CD14-positive monocyte (primary cell): ENCODE measurements around the gene UNCX. TPM values are rescaled to one million over a fixed set of nuclear protein-coding genes. Genes with fewer than 3 reads are reported as not detected.
A peak's percentile ranks its signal among the peaks of the same experiment; 100 is the strongest.

ENCODE experiments used
- DNase-seq, 3 donors: peaks; one replicate each; pipeline ENCODE4 v3.0.0-alpha.2; 2011 to 2022
- H2AFZ ChIP-seq: 2 replicates; pipeline ENCODE4 v1.6.0; 2012; ENCODE audit warnings: mild to moderate bottlenecking, low read depth, low read length, inconsistent platforms; ENCODE audit not compliant: insufficient read depth, poor library complexity, severe bottlenecking
- H3K27ac ChIP-seq, 2 donors: 1 replicate in 1 of 2; 2 replicates in 1 of 2; pipeline ENCODE4 v1.5.1; 2012 to 2013; ENCODE audit warnings: low read length in 2 of 2, control low read depth in 1 of 2, inconsistent platforms in 1 of 2, low read depth in 1 of 2, mild to moderate bottlenecking in 1 of 2
- H3K27me3 ChIP-seq, 2 donors: one replicate each; pipeline versions ENCODE4 v1.6.0 to v1.6.1; 2011 to 2013; ENCODE audit warnings: low read length in 2 of 2; ENCODE audit not compliant: control insufficient read depth in 2 of 2, insufficient read depth in 2 of 2
- H3K36me3 ChIP-seq, 2 donors: replicated peaks in 1 of 2; 1 replicate in 1 of 2; 2 replicates in 1 of 2; pipeline versions ENCODE4 v1.5.1 to v1.6.1; 2012 to 2013; ENCODE audit warnings: low read length in 2 of 2, control low read depth in 1 of 2, inconsistent platforms in 1 of 2, mild to moderate bottlenecking in 1 of 2; ENCODE audit not compliant: insufficient read depth in 2 of 2, control insufficient read depth in 1 of 2
- H3K4me1 ChIP-seq, 2 donors: 1 replicate in 1 of 2; 2 replicates in 1 of 2; pipeline versions ENCODE4 v1.5.1 to v1.6.1; 2012 to 2013; ENCODE audit warnings: low read length in 2 of 2, control low read depth in 1 of 2, inconsistent platforms in 1 of 2, mild to moderate bottlenecking in 1 of 2, moderate library complexity in 1 of 2; ENCODE audit not compliant: insufficient read depth in 2 of 2, control insufficient read depth in 1 of 2
- H3K4me2 ChIP-seq: replicated peaks from 2 replicates; pipeline ENCODE3; 2012; ENCODE audit warnings: low read length, moderate library complexity, mild to moderate bottlenecking; ENCODE audit not compliant: poor library complexity, severe bottlenecking; ENCODE audit errors: extremely low read depth
- H3K4me3 ChIP-seq, 3 experiments: fragments of 200-600 bp in 1 of 3; sonication (generic) in 1 of 3; replicated peaks in 1 of 3; 1 replicate in 2 of 3; 2 replicates in 1 of 3; pipeline ENCODE4 v1.5.1; 2011 to 2013; ENCODE audit warnings: low read length in 3 of 3, mild to moderate bottlenecking in 3 of 3, control low read depth in 2 of 3, low read depth in 2 of 3, inconsistent platforms in 1 of 3, moderate library complexity in 1 of 3
- H3K79me2 ChIP-seq: 2 replicates; pipeline ENCODE4 v1.6.0; 2012; ENCODE audit warnings: mild to moderate bottlenecking, control low read depth, inconsistent platforms, low read length, moderate library complexity; ENCODE audit not compliant: insufficient read depth
- H3K9ac ChIP-seq: 2 replicates; pipeline ENCODE4 v1.6.0; 2017; ENCODE audit warnings: low read length, mild to moderate bottlenecking; ENCODE audit not compliant: insufficient read depth, poor library complexity, severe bottlenecking
- H3K9me3 ChIP-seq, 2 donors: replicated peaks in 1 of 2; 1 replicate in 1 of 2; 2 replicates in 1 of 2; pipeline versions ENCODE4 v1.5.1 to v1.6.1; 2012 to 2013; ENCODE audit warnings: low read length in 2 of 2, control low read depth in 1 of 2; ENCODE audit not compliant: control insufficient read depth in 1 of 2, insufficient read depth in 1 of 2
- H4K20me1 ChIP-seq: 2 replicates; pipeline ENCODE4 v1.6.0; 2012; ENCODE audit warnings: mild to moderate bottlenecking, low read length, control low read depth, moderate library complexity; ENCODE audit not compliant: insufficient read depth
- H3K27ac Mint-ChIP-seq, 7 donors: one replicate each; pipeline ENCODE4 v1.8.0; 2020; ENCODE audit warnings: mild to moderate bottlenecking in 7 of 7, mixed read lengths in 7 of 7, moderate library complexity in 6 of 7, inconsistent platforms in 2 of 7
- H3K27me3 Mint-ChIP-seq, 3 donors: one replicate each; pipeline ENCODE4 v1.8.0; 2021 to 2022; ENCODE audit warnings: low read depth in 3 of 3, mild to moderate bottlenecking in 3 of 3, mixed read lengths in 3 of 3, moderate library complexity in 3 of 3, inconsistent platforms in 1 of 3
- H3K36me3 Mint-ChIP-seq, 2 donors: one replicate each; pipeline ENCODE4 v1.8.0; 2020; ENCODE audit warnings: mixed read lengths in 2 of 2, inconsistent platforms in 1 of 2, mild to moderate bottlenecking in 1 of 2
- H3K4me1 Mint-ChIP-seq: one replicate; pipeline ENCODE4 v1.8.0; 2020; ENCODE audit warnings: mild to moderate bottlenecking, mixed read lengths
- H3K4me3 Mint-ChIP-seq, 2 donors: one replicate each; pipeline ENCODE4 v1.8.0; 2020; ENCODE audit warnings: mild to moderate bottlenecking in 2 of 2, mixed read lengths in 2 of 2, moderate library complexity in 1 of 2
- H3K9me3 Mint-ChIP-seq, 7 donors: one replicate each; pipeline ENCODE4 v1.8.0; 2020 to 2022; ENCODE audit warnings: mixed read lengths in 7 of 7, mild to moderate bottlenecking in 6 of 7, moderate library complexity in 6 of 7, inconsistent platforms in 2 of 7
- WGBS: methylation state at CpG from one replicate; pipeline ENCODE4 v1.1.5; 2013; ENCODE audit warnings: missing lambda C conversion rate; ENCODE audit not compliant: insufficient coverage; 5-methylcytosine and 5-hydroxymethylcytosine counted together
- intact Hi-C, 2 donors: fragments of 100-400 bp; cut with micrococcal nuclease; formaldehyde crosslinking; loops; one replicate each; pipeline versions ENCODE4 v1.15.0 to v1.15.1; 2023
- polyA plus RNA-seq, 3 donors: library from polyadenylated mRNA; depleted of rRNA in 1 of 3; unstranded in 2 of 3; stranded (reverse) in 1 of 3; fragments of 300-500 nt in 2 of 3; fragments of >200 nt in 1 of 3; fragmentation: Illumina TruSeq in 2 of 3; gene quantifications; 1 replicate in 2 of 3; 2 replicates in 1 of 3; pipeline ENCODE4 v1.2.3, GENCODE V29; 2012 to 2021
- TF ChIP-seq, protein P1 (sequence below): fragments of 200-600 bp; IDR thresholded peaks from one replicate; pipeline ENCODE4 v1.8.0; 2022; ENCODE audit warnings: antibody characterized with exemption, mild to moderate bottlenecking

UNCX gene
- polyA plus RNA-seq, 3 donors, result not detected

DNA sequence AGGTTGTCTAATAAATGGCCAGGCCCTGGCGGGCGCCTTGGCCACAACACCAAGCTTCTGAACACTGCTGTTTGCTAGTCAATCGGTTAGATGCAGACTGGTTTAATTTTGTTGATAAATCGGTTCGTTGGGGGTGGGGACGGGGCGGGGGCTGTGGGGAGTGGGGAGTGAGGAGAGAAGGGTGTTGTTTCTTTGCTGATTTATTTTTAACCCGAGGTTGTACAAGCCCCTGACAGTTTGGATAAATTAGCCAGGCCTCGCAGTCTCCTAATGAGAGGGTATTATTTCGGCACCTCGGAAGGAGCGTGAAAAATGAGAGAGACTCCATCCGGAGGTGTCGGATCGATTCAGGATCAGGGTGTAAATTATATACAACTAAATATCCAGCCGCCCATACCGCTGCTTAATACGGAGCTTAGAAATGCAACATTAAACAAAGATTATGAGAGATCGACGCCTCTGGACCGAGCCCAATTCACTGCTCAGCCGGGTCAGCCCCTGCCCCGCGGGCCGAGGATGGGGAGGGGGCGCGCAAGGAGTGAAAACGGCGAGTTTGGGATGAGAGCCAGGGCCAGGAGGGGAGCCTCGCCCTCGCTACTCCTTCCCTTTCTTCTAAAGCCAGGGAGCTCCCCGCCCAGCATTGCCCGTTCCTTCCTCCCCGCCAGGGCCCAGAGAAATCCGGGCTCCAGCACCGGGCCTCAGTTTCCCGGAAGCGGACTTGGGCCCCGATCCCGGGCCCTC is 8.0 kb downstream of the UNCX start:
- intact Hi-C loops, result no loop called here
- Histone ChIP-seq H3K79me2 (no peaks in the 10 kb centered on the region), H3K4me3 (no peak overlapping the region), H3K4me2 (no peak overlapping the region), H3K27me3 (peaks cover 76 to 87% of the 10 kb centered on the region in 2 donors), H3K9me3 (peaks cover 0 to 48% of the 10 kb centered on the region in 2 donors), H3K36me3 (no peaks in the 10 kb centered on the region), H3K27ac (no peak overlapping the region), H2AFZ (no peak overlapping the region), H3K4me1 (no peaks in the 10 kb centered on the region), H4K20me1 (no peaks in the 10 kb centered on the region), H3K9ac (no peak overlapping the region)
- Mint-ChIP-seq H3K27ac (no peak overlapping the region), H3K4me1 (peaks cover 1% of the 10 kb centered on the region), H3K27me3 (peaks cover 76 to 90% (median 83%) of the 10 kb centered on the region in 3 donors), H3K9me3 (peaks cover 0 to 32% (median 15%) of the 10 kb centered on the region in 7 donors), H3K4me3 (peak overlapping the region in 1 of 2 donors; percentile 72), H3K36me3 (peaks cover 0 to 4% of the 10 kb centered on the region in 2 donors)
- DNase-seq, result no peak
- whole genome bisulfite sequencing, result 6% methylated on average over 21 of the region's 40 CpGs
- TF ChIP-seq, protein P1, sequence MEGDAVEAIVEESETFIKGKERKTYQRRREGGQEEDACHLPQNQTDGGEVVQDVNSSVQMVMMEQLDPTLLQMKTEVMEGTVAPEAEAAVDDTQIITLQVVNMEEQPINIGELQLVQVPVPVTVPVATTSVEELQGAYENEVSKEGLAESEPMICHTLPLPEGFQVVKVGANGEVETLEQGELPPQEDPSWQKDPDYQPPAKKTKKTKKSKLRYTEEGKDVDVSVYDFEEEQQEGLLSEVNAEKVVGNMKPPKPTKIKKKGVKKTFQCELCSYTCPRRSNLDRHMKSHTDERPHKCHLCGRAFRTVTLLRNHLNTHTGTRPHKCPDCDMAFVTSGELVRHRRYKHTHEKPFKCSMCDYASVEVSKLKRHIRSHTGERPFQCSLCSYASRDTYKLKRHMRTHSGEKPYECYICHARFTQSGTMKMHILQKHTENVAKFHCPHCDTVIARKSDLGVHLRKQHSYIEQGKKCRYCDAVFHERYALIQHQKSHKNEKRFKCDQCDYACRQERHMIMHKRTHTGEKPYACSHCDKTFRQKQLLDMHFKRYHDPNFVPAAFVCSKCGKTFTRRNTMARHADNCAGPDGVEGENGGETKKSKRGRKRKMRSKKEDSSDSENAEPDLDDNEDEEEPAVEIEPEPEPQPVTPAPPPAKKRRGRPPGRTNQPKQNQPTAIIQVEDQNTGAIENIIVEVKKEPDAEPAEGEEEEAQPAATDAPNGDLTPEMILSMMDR, result no peak

DNA sequence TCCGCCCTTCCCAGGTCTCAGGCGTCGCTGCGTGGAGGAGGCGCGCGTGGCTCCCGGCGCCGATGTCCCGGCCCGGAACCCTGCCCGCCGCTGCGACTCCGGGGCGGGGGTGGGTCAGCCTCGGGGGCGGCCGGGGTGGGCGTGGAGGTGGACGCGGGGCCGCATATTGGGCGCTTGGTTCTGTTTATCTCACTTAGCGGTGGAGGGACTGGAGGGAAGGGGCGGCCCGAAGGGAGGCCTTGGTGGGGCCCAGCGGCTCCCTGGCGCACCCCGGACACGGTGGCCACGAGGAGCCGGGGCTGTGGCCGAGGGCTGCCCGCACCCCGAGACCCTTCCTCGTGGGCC is 8.6 kb downstream of the UNCX start:
- Mint-ChIP-seq H3K36me3 (peaks cover 0 to 4% of the 10 kb centered on the region in 2 donors), H3K27me3 (peaks cover 80 to 93% (median 87%) of the 10 kb centered on the region in 3 donors), H3K9me3 (peaks cover 0 to 33% (median 14%) of the 10 kb centered on the region in 7 donors), H3K27ac (no peak overlapping the region), H3K4me3 (peak overlapping the region in 1 of 2 donors; percentile 72), H3K4me1 (no peaks in the 10 kb centered on the region)
- Histone ChIP-seq H2AFZ (no peak overlapping the region), H3K27ac (no peak overlapping the region), H3K79me2 (no peaks in the 10 kb centered on the region), H3K9me3 (peaks cover 0 to 48% of the 10 kb centered on the region in 2 donors), H3K4me1 (no peaks in the 10 kb centered on the region), H3K4me3 (no peak overlapping the region), H3K36me3 (no peaks in the 10 kb centered on the region), H3K4me2 (no peak overlapping the region), H3K9ac (no peak overlapping the region), H4K20me1 (no peaks in the 10 kb centered on the region), H3K27me3 (peaks cover 81 to 91% of the 10 kb centered on the region in 2 donors)
- TF ChIP-seq, protein P1, result no peak
- intact Hi-C loops, result no loop called here
- 5% methylated on average over 32 of the region's 38 CpGs for WGBS
- no peak for DNase-seq
